IMR-90 (cell line): ENCODE measurements around the gene C12orf60. TPM values are rescaled to one million over a fixed set of nuclear protein-coding genes. Genes with fewer than 3 reads are reported as not detected.

Experiments used
- ATAC-seq: fragments of 200-7000 bp; cut with Tn5 transposase; 2 replicates; pipeline ENCODE4 v1.9.1; 2020; ENCODE audit warnings: low read depth, mild to moderate bottlenecking, moderate library complexity
- BruUV-seq: library from RNA; stranded (reverse); fragments of 400-500 nt; replicated peaks from 2 replicates; lab custom pipeline; 2021; lab: Mats Ljungman, UMichigan
- CTCF ChIA-PET: fragments of 300-600 bp; formaldehyde crosslinking; extraction: SDS; loops from one replicate; lab custom pipeline; 2021; ENCODE audit warnings: antibody characterized with exemption; lab: Yijun Ruan, JAX
- POLR2A ChIA-PET: fragments of 300-600 bp; sonication (Branson Sonifier 250); formaldehyde crosslinking; loops from one replicate; lab custom pipeline; 2022; ENCODE audit warnings: antibody characterized with exemption; ENCODE audit not compliant: unreplicated experiment; lab: Charles Lee
- DNase-seq: peaks from one replicate; pipeline ENCODE4 v3.0.0; 2013
- H2AFZ ChIP-seq: replicated peaks from 2 replicates; pipeline ENCODE3; 2013; ENCODE audit warnings: low read length, mild to moderate bottlenecking; ENCODE audit not compliant: poor library complexity
- H2AK5ac ChIP-seq: 2 replicates; pipeline ENCODE4 v1.6.1; 2013; ENCODE audit warnings: low read depth, low read length, inconsistent platforms
- H2AK9ac ChIP-seq: replicated peaks from 2 replicates; pipeline ENCODE3; 2013; ENCODE audit warnings: mild to moderate bottlenecking, low read depth, low read length, moderate library complexity; ENCODE audit not compliant: poor library complexity
- H2BK120ac ChIP-seq: 2 replicates; pipeline ENCODE4 v1.6.1; 2013; ENCODE audit warnings: low read depth, low read length, inconsistent platforms
- H2BK15ac ChIP-seq: 3 replicates; pipeline ENCODE4 v1.6.1; 2013; ENCODE audit warnings: low read depth, low read length, inconsistent platforms
- H2BK20ac ChIP-seq: 2 replicates; pipeline ENCODE4 v1.6.1; 2013; ENCODE audit warnings: low read depth, mild to moderate bottlenecking, inconsistent platforms, low read length, moderate library complexity
- H2BK5ac ChIP-seq: 2 replicates; pipeline ENCODE4 v1.6.1; 2013; ENCODE audit warnings: mild to moderate bottlenecking, low read depth, low read length, inconsistent platforms; ENCODE audit not compliant: poor library complexity, severe bottlenecking
- H3K14ac ChIP-seq: replicated peaks from 2 replicates; pipeline ENCODE4 v1.6.1; 2013; ENCODE audit warnings: low read depth, low read length, inconsistent platforms
- H3K18ac ChIP-seq: 2 replicates; pipeline ENCODE4 v1.6.1; 2013; ENCODE audit warnings: low read depth, low read length, control low read depth
- H3K23ac ChIP-seq: 2 replicates; pipeline ENCODE4 v1.6.1; 2013; ENCODE audit warnings: low read depth, low read length, inconsistent platforms
- H3K27ac ChIP-seq: 2 replicates; pipeline ENCODE4 v1.5.1; 2013; ENCODE audit warnings: mild to moderate bottlenecking, control low read depth, low read length; ENCODE audit not compliant: insufficient read depth
- H3K27me3 ChIP-seq: 2 replicates; pipeline ENCODE4 v1.6.1; 2013; ENCODE audit warnings: low read length; ENCODE audit not compliant: control insufficient read depth, insufficient read depth
- H3K36me3 ChIP-seq: 2 replicates; pipeline ENCODE4 v1.6.1; 2013; ENCODE audit warnings: low read length, mixed read lengths; ENCODE audit not compliant: control insufficient read depth, insufficient read depth
- H3K4ac ChIP-seq: 2 replicates; pipeline ENCODE4 v1.6.1; 2013; ENCODE audit warnings: low read depth, low read length, inconsistent platforms
- H3K4me1 ChIP-seq: 2 replicates; pipeline ENCODE4 v1.6.1; 2013; ENCODE audit warnings: low read length, mixed read lengths; ENCODE audit not compliant: control insufficient read depth, insufficient read depth
- H3K4me2 ChIP-seq: 2 replicates; pipeline ENCODE4 v1.6.1; 2013; ENCODE audit warnings: low read depth, mild to moderate bottlenecking, control low read depth, low read length, moderate library complexity
- H3K4me3 ChIP-seq: 2 replicates; pipeline ENCODE4 v1.5.1; 2013; ENCODE audit warnings: low read depth, mild to moderate bottlenecking, control low read depth, low read length, moderate library complexity; ENCODE audit not compliant: insufficient read depth
- H3K56ac ChIP-seq: 2 replicates; pipeline ENCODE4 v1.6.1; 2013; ENCODE audit warnings: low read length, inconsistent platforms; ENCODE audit not compliant: insufficient read depth; ENCODE audit errors: extremely low read depth
- H3K79me1 ChIP-seq, 2 experiments: 2 replicates each; pipeline ENCODE4 v1.6.1; 2013; ENCODE audit warnings: low read length in 2 of 2, inconsistent platforms in 1 of 2, low read depth in 1 of 2
- H3K9ac ChIP-seq: 2 replicates; pipeline ENCODE4 v1.6.1; 2013; ENCODE audit warnings: low read depth, low read length, control low read depth
- H3K9me1 ChIP-seq: 2 replicates; pipeline ENCODE4 v1.6.1; 2013; ENCODE audit warnings: low read length, inconsistent platforms; ENCODE audit not compliant: insufficient read depth
- H3K9me3 ChIP-seq: 2 replicates; pipeline ENCODE4 v1.6.1; 2013; ENCODE audit warnings: low read length; ENCODE audit not compliant: control insufficient read depth, insufficient read depth
- H4K20me1 ChIP-seq: 2 replicates; pipeline ENCODE4 v1.6.1; 2013; ENCODE audit warnings: low read length, inconsistent platforms; ENCODE audit not compliant: insufficient read depth
- H4K5ac ChIP-seq: 2 replicates; pipeline ENCODE4 v1.6.1; 2013; ENCODE audit warnings: mild to moderate bottlenecking, low read depth, low read length, control low read depth
- H4K8ac ChIP-seq, 2 experiments: 2 replicates each; pipeline ENCODE4 v1.6.1; 2013; ENCODE audit warnings: low read depth in 2 of 2, low read length in 2 of 2, control low read depth in 1 of 2, inconsistent platforms in 1 of 2
- H4K91ac ChIP-seq: 2 replicates; pipeline ENCODE4 v1.6.1; 2013; ENCODE audit warnings: low read depth, low read length, inconsistent platforms; ENCODE audit not compliant: insufficient read depth
- MXI1 ChIP-seq: IDR thresholded peaks from 2 replicates; pipeline ENCODE4 v1.6.1; 2012; ENCODE audit warnings: low read depth, mild to moderate bottlenecking, low read length, moderate library complexity, borderline replicate concordance
- NFE2L2 ChIP-seq: fragments of 150-350 bp; IDR thresholded peaks from 2 replicates; pipeline ENCODE4 v1.6.1; 2016; ENCODE audit warnings: low read depth, mild to moderate bottlenecking, low read length
- SMC3 ChIP-seq: fragments of 150-350 bp; IDR thresholded peaks from 2 replicates; pipeline ENCODE4 v1.6.1; 2016; ENCODE audit warnings: low read depth, mild to moderate bottlenecking, antibody characterized with exemption, low read length, moderate library complexity
- WGBS, 2 experiments: methylation state at CpG; one replicate each; pipeline versions ENCODE4 v1.1.5 to v1.1.7; 2013; ENCODE audit warnings: missing lambda C conversion rate in 2 of 2; ENCODE audit not compliant: insufficient read length in 1 of 2; ENCODE audit errors: extremely low coverage in 2 of 2; 5-methylcytosine and 5-hydroxymethylcytosine counted together
- dilution Hi-C: fragments of 300-500 bp; cut with HindIII; formaldehyde crosslinking; loops from one replicate; pipeline ENCODE4 v1.14.3; 2018; ENCODE audit warnings: low sequenced_read_pairs; ENCODE audit not compliant: unreplicated experiment
- in situ Hi-C: fragments of 300-500 bp; cut with MboI; formaldehyde crosslinking; loops from 3 replicates; pipeline ENCODE4 v1.14.3; 2019; ENCODE audit warnings: low sequenced_read_pairs, inconsistent platforms, mixed read lengths
- intact Hi-C: fragments of 100-400 bp; cut with micrococcal nuclease; formaldehyde crosslinking; loops from 2 replicates; pipeline ENCODE4 v1.10.0; 2022
- polyA plus RNA-seq, 3 experiments: library from polyadenylated mRNA; depleted of rRNA; stranded (reverse); fragments of >200 nt; gene quantifications; 2 replicates each; pipeline ENCODE4 v1.2.3, GENCODE V29; 2012; ENCODE audit warnings: low replicate concordance in 1 of 3
- total RNA-seq: library from RNA; depleted of rRNA; stranded (reverse); fragments of >200 nt; gene quantifications from 2 replicates; pipeline ENCODE4 v1.2.3, GENCODE V29; 2012

The C12orf60 gene
- total and polyA plus RNA-seq, 2 of the 4 experiments (the other 2 are of a cell fraction): 1.1 TPM

DNA sequence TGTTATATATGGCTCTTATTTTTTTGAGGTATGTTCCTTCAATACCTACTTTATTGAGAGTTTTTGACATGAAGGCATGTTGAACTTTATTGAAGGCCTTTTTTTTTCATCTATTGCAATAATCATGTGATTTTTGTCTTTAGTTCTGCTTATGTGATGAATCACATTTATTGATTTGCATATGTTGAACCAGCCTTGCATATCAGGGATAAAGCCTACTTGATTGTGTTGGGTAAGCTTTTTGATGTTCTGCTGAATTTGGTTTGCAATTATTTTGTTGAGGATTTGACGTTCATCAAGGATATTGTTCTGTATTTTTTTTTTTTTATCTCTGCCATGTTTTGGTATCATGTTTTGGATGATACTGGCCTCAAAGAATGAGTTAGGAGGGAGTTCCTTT is 55.0 kb downstream of the C12orf60 start:
- Histone ChIP-seq H2AK5ac (no peak overlapping the region), H3K4me3 (no peak overlapping the region), H3K79me1 (no peaks in the 10 kb centered on the region), H2AK9ac (no peak overlapping the region), H2BK120ac (no peak overlapping the region), H3K18ac (no peak overlapping the region), H3K27me3 (no peaks in the 10 kb centered on the region), H2AFZ (no peak overlapping the region), H4K20me1 (no peaks in the 10 kb centered on the region), H3K56ac (no peak overlapping the region), H2BK15ac (no peak overlapping the region), H3K9me3 (no peaks in the 10 kb centered on the region; the same call in 1 of the 2 replicates), H3K27ac (no peak overlapping the region), H4K8ac (no peak overlapping the region), H3K4me2 (no peak overlapping the region), H2BK20ac (no peak overlapping the region), H3K14ac (no peak overlapping the region), H3K9ac (no peak overlapping the region), H3K4ac (no peak overlapping the region), H3K9me1 (no peaks in the 10 kb centered on the region; the same call in 1 of the 2 replicates), H4K5ac (no peak overlapping the region), H3K23ac (no peak overlapping the region), H2BK5ac (no peak overlapping the region), H3K36me3 (no peaks in the 10 kb centered on the region), H3K4me1 (peaks cover 2% of the 10 kb centered on the region; the same call in 1 of the 2 replicates), H4K91ac (no peak overlapping the region)
- no TSS peak for BruUV-seq
- CTCF ChIA-PET: no interaction called here
- POLR2A ChIA-PET: no interaction called here
- no peak for TF ChIP-seq MXI1
- TF ChIP-seq SMC3: no peak
- no peak for TF ChIP-seq NFE2L2
- ATAC-seq (no peak), DNase-seq (no peak)
- intact Hi-C loops: no loop called here
- dilution Hi-C loops: no loop called here
- WGBS, 2 experiments: no CpG with 5 or more reads among the region's 1 CpG
- in situ Hi-C loops: no loop called here
